ENCODE measurements around the gene CTNNBL1.

- TF ChIP-seq, protein P1, sequence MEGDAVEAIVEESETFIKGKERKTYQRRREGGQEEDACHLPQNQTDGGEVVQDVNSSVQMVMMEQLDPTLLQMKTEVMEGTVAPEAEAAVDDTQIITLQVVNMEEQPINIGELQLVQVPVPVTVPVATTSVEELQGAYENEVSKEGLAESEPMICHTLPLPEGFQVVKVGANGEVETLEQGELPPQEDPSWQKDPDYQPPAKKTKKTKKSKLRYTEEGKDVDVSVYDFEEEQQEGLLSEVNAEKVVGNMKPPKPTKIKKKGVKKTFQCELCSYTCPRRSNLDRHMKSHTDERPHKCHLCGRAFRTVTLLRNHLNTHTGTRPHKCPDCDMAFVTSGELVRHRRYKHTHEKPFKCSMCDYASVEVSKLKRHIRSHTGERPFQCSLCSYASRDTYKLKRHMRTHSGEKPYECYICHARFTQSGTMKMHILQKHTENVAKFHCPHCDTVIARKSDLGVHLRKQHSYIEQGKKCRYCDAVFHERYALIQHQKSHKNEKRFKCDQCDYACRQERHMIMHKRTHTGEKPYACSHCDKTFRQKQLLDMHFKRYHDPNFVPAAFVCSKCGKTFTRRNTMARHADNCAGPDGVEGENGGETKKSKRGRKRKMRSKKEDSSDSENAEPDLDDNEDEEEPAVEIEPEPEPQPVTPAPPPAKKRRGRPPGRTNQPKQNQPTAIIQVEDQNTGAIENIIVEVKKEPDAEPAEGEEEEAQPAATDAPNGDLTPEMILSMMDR (IDR thresholded peaks at IDR 0.05 in 2 of 3, conservative IDR thresholded peaks at IDR 0.05 in 1 of 3; ENCODE audit: borderline replicate concordance in 1 of 3, insufficient read depth in 1 of 3, low read depth in 2 of 3, low read length in 2 of 3): no peak
- TF ChIP-seq TCF7L2 (IDR thresholded peaks at IDR 0.05; ENCODE audit: borderline replicate concordance, extremely low read depth, insufficient read depth, insufficient read length) (no peak), POLR2A (IDR thresholded peaks at IDR 0.05; ENCODE audit: borderline replicate concordance, extremely low read depth, insufficient read depth, insufficient read length) (no peak), EZH2 (IDR thresholded peaks at IDR 0.05) (no peak), RAD21 (IDR thresholded peaks at IDR 0.05; ENCODE audit: low read depth) (no peak), POLR2AphosphoS5 (IDR thresholded peaks at IDR 0.05; ENCODE audit: low read depth, low read length) (no peak), SRF (IDR thresholded peaks at IDR 0.05; ENCODE audit: low read depth) (no peak), YY1 (IDR thresholded peaks at IDR 0.05; ENCODE audit: extremely low read depth, insufficient replicate concordance, low read depth, low read length) (no peak), EZH2phosphoT487 (IDR thresholded peaks at IDR 0.05; ENCODE audit: borderline replicate concordance) (no peak), SP1 (IDR thresholded peaks at IDR 0.05; ENCODE audit: low read depth) (no peak), CEBPB (IDR thresholded peaks at IDR 0.05; ENCODE audit: low read depth) (no peak)
Observed at GRCh38 chr20:37662308-37662707, 31.5 kb upstream of the CTNNBL1 start.

Data from HCT116 (cell line).